HG02610 (cell line): ENCODE measurements around the gene KIF5C.
A peak's percentile ranks its signal among the peaks of the same experiment; 100 is the strongest.
"Not testable (repeated sequence)": the region's sequence is repeated elsewhere in the genome, so short reads cannot be mapped to it uniquely, and the experiment has no call there.

Experiments used
- ATAC-seq: cut with Tn5 transposase; IDR thresholded peaks from one replicate; pipeline ENCODE4 v1.9.1; 2021; ENCODE audit warnings: mild to moderate bottlenecking, moderate library complexity; ENCODE audit not compliant: unreplicated experiment

Gene KIF5C

DNA sequence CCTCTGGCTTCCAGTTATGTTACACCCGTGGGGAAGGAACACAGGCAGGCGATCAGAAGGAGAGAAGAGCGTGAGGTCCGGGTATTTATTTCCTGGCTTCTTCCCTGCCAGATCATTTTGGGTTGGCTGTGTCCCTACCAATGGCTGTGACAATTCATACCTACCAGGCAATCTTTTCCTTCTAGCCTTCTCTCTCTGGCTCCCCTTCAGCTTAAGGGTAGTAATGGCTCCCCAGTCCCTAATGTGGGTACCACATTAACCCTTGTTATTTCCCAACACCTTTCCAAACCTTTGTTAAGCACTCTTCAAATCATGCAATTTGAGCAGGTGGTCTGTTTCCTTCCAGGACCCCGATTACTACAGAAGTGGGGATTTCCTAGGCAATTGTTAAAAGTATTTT lies 84.7 kb downstream of the KIF5C start:
- ATAC-seq = no peak

DNA sequence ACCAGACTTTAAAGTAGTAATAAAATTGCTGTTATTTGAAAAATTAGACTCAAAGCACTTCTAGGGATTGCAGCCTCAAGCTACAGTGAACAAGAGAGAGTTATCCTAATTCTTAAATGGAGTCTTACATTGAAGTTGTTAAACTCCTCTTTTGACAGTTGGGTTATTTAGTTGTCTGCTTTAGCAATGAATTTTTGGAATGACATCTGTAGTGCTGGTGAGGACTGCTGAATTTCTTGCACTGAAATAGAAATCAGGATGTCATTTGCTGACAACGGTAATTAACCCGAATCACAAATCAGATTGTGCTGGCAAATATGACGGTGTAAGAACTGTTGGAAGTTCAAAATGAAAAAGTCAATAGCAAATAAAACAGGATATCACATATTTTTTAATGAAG lies 85.5 kb downstream of the KIF5C start:
- no peak for ATAC-seq

DNA sequence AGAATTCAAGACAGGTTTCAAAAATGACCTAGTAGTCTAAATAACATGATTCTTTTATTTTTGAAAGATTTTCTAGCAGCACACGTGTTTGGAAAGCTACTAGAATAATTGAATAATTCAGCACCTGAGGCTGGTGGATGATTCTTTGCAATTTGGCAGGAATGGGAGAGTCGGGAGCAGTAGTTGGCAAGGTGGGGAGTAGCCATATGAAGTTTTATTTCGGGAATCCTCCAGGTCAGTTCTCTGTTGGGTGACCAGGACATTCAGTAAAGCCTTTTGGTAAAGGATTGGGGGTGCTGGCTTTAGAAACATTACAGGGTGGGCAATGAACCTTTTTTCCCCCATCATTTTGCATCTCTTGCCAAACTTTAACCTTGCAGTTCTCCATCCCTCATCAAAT lies 88.4 kb downstream of the KIF5C start:
- no peak for ATAC-seq

DNA sequence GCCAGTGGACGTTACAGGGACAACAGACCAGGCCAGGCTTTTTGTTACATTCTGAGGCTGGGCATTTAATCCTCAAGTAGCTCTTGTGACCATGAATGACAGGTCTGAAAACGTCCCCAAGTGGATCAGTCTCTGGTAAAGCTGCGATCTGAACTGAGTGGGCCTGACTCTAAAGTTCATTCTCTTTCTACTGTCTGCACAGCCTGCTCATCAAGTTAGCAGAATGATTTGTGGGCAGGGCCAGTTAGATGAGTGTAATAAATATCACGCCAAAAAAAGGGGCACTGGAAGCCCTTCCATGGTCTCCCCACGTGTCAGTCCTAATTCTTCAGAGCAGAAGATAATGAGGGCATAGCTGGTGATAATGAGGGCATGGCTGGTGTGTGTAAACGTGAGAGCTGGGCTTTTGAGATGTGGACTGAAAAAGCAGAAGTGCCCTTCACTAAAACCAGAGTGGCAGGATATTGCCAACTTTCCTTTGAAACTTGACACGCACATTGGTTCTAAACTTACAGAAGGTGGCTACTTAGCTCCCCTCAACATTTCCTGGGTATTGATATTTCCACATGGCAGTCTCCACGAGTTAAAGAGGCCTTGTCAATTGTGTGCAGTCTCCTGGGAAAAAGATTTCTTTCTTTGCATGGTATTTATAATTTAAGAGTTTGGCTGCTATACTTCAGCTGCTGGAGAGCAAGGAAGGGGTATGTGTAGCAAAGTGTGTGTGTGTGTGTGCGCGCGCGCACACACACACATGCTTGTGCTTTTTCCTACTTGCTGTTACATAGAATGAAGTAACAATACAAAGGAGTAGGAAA lies 90.8 kb downstream of the KIF5C start:
- no peak for ATAC-seq

DNA sequence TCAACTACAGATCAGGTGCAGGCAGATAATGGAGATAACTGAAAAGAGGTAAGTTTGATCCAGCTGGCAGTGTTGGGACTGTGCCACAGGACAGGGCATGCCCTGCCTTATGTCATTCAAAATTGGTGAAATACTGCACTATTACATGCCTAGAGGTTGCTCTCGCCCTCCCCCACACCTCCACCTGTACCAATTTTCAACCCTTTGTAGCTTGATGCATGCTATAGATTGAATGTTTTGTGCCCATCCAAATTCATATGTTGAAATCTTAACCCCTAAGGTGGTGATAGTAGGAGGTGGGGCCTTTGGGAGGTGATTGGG lies 91.4 kb downstream of the KIF5C start:
- ATAC-seq = no peak

DNA sequence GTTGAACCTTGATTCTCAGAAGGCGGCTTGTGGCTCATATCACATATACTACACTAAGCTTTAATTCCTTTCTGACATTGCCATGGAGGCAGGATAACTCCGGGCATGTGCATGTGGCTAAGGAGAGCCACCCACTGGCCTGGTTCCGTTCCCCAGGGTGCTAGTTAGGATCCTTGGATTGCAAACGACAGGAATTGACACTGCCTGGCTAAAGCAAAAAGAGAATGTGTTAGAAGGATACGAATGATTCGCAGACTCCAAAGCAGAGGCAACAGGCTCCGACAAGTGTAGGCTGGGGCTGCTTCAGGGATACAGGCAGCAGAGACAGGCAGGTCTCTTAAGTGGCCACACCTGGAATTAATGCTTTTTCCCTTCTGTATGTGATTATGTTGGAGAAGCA lies 92.0 kb downstream of the KIF5C start:
- no peak for ATAC-seq

DNA sequence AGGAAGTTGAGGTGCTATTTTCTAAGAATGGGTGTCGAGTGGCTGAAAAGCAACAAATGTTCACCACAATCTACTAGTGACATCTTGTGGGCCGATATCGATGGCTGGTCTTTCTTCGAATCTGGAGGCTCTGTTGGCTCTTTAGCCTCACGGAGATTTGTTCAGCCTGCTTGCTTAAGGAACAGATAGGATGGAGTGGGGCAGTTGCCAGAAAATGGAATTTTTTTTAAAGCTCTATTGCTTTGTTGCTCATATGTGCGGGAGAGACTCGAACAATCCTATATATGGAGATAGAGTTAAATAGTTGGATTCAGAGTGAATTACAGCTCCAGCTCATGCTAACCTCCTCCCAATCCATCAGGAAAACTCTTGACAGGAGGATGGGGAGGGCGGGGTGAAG lies 92.6 kb downstream of the KIF5C start:
- no peak for ATAC-seq

DNA sequence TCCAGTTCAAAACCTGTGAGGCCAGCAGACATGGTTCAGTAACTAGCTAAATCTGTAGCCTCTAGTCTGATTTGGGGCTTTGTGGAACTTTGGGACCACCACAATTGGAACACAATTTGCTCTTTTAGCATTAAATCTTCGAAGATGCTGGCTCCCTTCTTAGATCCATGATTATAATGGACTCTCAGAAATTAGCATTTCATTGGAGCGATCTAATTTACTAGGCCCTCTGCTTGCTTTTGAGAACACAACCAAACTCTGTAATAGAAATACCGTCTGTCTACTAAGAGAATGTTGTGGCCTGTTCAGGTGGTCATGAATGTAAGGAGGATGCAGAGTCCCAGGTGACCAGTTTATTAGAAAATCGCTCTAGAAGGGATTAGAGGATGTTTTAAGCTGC lies 93.3 kb downstream of the KIF5C start:
- ATAC-seq = no peak

DNA sequence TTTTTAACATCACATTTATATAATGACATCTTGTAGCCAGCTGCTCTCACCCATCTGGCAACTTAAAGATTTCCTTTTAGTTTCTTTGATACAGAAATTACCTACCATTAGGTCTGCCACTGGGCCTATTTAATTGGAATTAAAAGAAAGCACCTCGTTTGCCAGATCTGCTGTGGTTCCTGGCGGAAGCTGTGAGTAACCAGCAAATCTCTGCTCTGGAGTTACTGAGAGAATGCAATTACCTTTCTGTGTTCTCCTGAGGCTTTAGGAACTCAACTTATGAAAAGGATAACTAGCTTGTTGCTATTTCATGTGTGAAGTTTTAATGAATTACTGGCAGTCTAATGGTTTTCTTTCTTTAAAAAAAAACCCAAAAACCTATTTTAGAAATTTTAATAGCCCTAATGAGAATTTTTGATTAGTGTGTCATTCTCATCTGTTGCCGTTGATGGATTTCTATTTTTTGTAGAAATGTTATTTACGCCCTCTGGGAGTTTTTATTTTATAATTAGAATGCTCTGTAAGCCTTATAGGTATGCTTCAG lies 93.8 kb downstream of the KIF5C start:
- no peak for ATAC-seq

DNA sequence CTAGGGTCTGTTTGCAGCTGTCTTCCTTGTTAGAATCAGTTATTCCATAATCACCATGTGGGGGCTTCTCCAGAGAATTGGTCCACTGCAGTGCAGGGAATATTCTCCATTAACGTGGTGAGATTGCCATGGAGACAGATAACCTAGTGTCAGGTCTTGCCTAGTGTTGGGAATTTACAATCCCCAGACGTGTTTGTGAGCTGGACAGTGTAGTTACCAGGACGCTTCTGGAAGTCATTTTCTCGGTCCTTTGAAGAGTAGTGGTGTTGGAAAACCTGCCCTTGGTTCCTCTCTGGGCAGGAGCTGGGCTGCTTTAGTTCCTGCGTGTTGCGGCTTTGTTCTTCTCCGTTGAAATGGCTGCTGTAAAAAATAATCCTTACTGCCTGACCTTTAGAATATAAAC lies 94.6 kb downstream of the KIF5C start:
- ATAC-seq = no peak

DNA sequence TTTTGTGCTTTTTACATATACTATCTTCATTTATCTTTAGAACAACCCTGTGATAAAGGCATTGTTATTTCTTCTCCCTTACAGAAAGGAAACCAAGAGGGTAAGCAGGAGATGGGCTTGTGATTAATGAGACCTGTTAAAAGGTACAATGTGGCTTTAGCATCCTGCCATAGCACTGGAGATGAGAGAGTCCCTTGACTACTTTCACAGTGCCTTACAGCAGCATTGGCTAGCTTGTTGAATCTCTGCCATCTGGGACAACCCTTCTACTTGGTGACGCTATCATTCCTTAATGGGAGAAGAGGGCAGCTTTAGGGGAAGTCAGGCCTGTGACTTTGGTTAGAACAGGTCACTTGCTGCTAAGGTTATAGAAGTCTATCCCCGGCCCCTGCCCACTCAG lies 95.4 kb downstream of the KIF5C start:
- no peak for ATAC-seq

DNA sequence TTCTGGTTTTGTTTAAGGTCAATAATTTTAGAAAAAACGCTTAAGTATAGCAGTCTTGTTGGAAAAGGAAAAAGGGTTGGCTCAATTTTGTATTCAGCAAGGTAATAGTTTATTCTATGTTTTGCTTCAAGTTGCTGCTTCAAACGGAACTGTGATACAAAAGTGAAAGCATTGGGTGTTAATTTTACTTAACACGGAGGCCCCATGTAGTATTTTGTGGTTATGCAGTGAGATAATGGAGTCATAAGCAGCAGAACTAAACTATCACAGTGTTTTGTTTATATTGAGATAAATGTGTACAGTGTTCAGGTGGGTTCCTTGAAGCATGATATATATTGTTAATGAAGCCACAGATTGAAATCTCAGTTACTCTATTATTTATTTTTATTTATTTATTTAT lies 96.5 kb downstream of the KIF5C start:
- ATAC-seq = peak; percentile 93

DNA sequence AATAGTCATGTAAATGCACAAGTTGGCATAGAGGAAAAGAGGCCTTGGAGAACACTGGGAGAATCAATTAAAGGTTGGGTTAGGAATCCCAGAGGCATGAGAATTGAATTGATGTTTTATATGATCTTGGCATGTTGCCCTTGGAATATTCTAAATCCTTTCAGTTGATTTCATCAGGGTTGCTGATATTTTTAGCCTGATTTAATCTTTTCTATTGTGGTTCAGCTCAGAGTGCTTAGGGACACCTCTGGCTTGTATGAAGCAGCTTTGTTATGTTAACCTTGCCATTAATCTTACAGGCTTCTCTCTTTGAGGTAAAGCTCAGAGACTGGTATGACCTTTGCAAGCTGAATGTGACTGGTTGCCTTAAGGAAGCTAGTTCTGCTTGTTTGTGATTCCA lies 99.1 kb downstream of the KIF5C start:
- ATAC-seq = no peak

DNA sequence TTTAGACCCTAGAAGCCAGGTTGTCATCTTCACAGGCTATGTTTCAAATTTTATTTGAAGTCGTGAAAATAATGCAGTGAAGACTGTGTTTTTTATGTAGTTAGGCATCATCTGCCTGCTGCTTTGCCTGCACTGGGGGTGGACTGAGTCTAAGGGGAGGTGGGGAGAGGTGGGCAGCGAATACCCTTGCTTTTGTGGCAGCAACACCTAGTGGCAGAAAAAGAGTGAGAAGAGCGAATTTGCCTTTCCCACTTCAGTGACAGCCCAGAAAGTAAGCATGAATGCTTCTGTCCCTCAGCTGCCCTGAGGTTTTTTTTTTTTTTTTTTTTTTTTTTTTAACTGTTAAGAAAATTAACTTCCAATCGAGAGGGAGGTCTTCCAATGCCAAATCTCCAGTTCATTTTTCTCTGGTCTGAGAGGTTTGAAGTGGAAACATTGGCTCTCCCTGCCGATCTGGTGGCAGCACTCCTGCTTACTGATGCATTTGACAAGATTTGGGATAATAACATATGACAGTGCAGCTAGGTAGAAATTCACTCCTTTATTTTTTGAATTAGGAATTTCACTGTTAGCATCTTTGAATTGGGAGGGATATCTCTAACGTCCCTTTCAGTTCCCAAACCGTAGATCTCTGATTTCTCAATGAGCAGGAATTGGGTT lies 103.1 kb downstream of the KIF5C start:
- ATAC-seq = no peak

DNA sequence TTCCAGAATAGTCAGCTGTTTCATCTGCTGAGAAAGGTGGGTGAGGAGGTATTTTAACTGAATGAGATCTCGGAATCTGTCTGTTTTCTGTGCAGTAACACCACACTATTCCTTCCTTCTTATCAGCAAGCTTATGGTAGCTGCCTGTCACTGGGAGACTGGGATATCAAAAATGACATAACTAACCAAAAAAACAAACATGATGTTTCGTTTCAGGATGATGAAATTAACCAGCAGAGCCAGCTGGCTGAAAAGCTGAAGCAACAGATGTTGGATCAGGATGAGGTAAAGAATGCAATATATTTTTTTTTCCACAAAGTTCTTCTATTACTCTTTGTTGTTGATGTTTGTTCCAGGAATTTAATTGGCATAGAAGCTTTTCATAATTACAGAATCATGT lies 103.7 kb downstream of the KIF5C start:
- no peak for ATAC-seq

DNA sequence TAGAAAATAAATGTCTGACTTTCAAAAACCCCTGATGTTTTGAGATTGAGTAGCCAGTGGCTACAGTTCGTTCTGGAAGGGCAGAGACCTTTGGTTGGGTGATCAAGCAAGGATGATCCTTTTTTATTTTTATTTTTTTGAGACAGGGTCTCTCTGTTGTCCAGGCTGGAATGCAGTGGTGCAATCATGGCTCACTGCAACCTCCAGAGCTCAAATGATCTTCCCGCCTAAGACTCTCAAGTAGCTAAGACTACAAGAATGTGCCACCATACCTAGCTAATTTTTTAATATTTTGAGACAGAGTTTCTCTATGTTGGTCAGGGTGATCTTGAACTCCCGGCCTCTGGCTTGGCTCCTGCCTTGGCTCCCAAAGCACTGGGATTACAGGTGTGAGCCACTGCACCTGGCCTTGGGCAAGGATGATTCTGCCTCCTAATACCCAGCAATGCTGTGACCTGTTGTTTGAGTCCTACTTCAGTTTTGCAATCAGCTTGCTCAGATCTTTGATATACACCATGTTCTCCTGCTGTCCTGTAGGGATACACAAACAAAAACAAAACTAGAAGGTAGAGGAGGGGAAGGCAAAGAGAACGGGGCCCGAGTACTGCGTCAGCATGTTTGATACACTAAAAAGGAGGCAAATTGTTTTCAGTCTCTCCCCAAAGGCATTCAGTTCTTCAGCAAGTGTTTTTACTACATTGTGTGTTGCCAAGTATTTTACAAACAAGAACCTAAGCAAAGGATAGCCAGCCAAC lies 104.3 kb downstream of the KIF5C start:
- ATAC-seq = no peak

DNA sequence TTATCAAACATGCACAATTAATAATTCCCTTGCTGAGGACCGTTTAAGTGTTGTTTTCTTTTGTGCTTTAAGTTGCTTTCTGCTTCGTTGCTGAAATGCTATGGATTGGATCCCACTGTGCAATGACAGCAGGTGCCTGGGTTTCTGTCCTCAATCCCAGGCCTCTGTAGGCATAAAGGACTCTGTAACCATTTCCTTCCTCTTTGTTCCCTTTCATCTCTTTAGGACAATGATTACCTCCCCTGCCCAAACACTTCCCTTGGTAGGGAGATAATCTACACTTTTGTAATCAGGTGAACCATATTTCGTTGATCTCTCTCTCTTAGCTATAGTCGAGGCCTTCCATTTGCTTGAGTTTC lies 104.9 kb downstream of the KIF5C start:
- no peak for ATAC-seq

DNA sequence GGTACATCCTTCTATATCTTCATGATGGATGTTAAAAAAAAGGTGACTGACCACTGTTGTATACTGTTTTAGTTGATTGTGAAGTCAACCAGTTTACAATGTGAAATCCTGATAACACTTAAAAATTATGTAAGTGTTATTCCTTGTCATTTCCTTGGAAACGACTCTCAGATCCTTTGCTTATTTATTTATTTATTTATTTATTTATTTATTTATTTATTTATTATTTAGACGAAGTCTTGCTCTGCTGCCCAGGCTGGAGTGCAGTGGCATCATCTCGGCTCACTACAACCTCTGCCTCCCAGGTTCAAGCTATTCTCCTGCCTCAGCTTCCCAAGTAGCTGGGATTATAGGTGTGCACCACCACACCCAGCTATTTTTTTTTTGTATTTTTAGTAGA lies 105.5 kb downstream of the KIF5C start:
- ATAC-seq = not testable (repeated sequence)

DNA sequence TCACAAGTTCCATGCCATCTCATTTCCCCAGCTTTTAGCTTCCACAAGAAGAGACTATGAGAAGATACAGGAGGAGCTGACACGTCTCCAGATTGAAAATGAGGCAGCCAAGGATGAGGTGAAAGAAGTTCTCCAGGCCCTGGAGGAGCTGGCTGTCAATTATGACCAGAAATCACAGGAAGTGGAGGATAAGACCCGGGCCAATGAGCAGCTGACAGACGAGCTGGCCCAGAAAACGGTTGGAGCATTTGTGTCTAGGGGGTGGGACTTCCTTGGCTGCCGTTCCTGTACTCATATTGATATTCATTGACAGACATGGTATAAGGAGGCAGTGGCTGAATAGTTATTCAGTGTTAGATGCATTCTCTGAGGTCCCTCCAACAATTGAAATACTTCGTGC lies 106.3 kb downstream of the KIF5C start:
- ATAC-seq = no peak

DNA sequence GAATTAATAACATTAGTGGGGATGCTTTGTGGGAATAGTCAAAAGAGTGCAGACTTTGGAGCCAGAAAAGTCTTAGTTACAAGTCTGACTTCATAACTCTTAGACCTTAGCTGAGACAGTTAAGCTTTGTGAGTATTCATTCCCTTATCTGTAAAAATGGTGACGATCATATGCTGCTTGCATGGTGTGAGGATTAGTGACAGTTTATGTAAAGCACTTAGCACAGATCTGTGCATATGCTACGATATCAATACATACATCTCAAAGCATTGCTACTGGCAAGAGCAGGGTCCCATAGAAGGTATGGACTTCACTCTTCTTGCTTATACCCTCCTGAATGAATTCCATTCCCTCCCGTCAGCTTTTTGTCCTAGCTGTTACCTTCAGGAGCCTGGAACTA lies 106.8 kb downstream of the KIF5C start:
- ATAC-seq = no peak

DNA sequence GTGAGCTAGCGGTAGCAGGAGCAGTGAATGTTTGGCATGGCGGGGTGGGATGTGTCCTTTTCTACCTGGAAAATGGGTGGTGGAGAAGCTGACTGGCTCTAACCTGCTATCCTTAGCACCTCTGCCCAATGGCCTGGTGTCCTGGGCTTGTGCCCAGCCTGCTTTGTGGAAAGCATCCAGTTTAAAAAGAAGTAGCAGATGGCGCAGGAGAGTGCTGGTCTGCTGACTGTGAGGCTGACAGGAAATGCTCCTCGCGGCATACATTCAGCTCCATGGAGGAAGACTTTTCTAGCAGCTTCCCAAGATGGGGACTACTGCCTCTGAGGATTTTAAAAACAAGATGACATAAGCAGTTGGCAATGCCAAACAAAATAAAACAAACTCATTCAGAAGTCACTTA lies 107.3 kb downstream of the KIF5C start:
- no peak for ATAC-seq

DNA sequence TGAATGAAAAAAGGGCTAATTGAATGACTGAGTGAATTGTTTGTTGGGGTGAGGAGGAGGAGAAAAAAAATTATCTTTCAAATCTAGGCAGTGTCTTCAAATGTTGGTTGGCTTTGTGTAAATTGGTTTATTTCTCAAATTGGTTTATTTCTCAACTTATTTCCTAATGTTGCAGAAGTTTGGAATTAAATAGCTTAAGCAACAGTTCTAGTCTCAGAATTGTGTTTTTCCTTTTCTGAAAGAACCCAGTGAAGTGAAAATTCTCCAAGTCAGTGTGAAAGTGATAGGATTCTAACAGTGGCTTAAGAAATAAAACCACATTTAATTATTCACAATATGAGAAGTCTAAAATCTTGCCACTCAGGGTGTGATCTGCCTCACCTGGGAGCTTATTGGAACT lies 108.9 kb downstream of the KIF5C start:
- no peak for ATAC-seq
